ENCODE measurements around the gene TSGA10IP. TPM values are rescaled to one million over a fixed set of nuclear protein-coding genes. Genes with fewer than 3 reads are reported as not detected.

TSGA10IP gene
- total RNA-seq, 1 experiment from 2014 or later = not detected

DNA sequence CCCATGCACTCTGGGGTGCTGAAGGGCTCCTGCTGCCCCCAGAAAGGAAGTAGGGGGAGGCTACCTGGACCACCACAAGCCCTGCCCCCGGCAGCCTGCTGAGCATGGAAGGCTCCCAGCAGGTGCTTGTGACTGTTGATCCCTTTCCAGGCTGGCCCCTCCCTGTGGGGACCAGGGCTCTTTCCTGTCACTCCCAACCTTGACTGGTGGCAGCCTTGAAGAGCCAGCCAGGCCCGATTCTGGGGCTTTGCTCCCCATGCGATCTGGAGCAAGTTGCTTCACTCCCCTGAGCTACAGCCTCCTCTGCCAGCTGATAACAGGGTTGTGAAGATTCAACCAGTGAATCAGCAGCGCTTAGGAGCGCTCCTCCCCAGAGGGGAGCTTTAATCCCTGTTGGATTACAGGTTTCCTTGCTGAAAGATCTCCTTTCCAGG, 61.9 kb downstream of the TSGA10IP start:
- peaks cover 44 to 83% of the 10 kb centered on the region in 2 experiments for H3K4me1 ChIP-seq (ENCODE audit: control insufficient read depth in 1 of 2, insufficient read depth in 2 of 2, low read length in 2 of 2)
- POLR2A ChIA-PET = no interaction called here
- TF ChIP-seq ZNF274 (IDR thresholded peaks at IDR 0.05; ENCODE audit: low read depth, low read length) = no peak
- TF ChIP-seq FOSL1 (IDR thresholded peaks at IDR 0.05; ENCODE audit: low read depth) = no peak
- TF ChIP-seq EZH2phosphoT487 (IDR thresholded peaks at IDR 0.05; ENCODE audit: borderline replicate concordance) = no peak
- no peak for TF ChIP-seq REST (IDR thresholded peaks at IDR 0.05; ENCODE audit: low read depth)
- no peak for TF ChIP-seq TCF7L2 (IDR thresholded peaks at IDR 0.05; ENCODE audit: borderline replicate concordance, extremely low read depth, insufficient read depth, insufficient read length)
- no peak for TF ChIP-seq JUND (IDR thresholded peaks at IDR 0.05)
- TF ChIP-seq SIN3A (IDR thresholded peaks at IDR 0.05; ENCODE audit: low read depth) = no peak
- TF ChIP-seq, protein P1, sequence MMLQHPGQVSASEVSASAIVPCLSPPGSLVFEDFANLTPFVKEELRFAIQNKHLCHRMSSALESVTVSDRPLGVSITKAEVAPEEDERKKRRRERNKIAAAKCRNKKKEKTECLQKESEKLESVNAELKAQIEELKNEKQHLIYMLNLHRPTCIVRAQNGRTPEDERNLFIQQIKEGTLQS (IDR thresholded peaks at IDR 0.05) = no peak
- TF ChIP-seq EZH2 (IDR thresholded peaks at IDR 0.05) = no peak
- no peak for TF ChIP-seq CEBPB (IDR thresholded peaks at IDR 0.05; ENCODE audit: low read depth)
- TF ChIP-seq MAX (IDR thresholded peaks at IDR 0.05) = no peak
- TF ChIP-seq, protein P2, sequence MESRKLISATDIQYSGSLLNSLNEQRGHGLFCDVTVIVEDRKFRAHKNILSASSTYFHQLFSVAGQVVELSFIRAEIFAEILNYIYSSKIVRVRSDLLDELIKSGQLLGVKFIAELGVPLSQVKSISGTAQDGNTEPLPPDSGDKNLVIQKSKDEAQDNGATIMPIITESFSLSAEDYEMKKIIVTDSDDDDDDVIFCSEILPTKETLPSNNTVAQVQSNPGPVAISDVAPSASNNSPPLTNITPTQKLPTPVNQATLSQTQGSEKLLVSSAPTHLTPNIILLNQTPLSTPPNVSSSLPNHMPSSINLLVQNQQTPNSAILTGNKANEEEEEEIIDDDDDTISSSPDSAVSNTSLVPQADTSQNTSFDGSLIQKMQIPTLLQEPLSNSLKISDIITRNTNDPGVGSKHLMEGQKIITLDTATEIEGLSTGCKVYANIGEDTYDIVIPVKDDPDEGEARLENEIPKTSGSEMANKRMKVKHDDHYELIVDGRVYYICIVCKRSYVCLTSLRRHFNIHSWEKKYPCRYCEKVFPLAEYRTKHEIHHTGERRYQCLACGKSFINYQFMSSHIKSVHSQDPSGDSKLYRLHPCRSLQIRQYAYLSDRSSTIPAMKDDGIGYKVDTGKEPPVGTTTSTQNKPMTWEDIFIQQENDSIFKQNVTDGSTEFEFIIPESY (IDR thresholded peaks at IDR 0.05; ENCODE audit: extremely low read depth, insufficient replicate concordance, low read length) = no peak
- TF ChIP-seq SP1 (IDR thresholded peaks at IDR 0.05; ENCODE audit: low read depth) = no peak
- TF ChIP-seq, protein P3, sequence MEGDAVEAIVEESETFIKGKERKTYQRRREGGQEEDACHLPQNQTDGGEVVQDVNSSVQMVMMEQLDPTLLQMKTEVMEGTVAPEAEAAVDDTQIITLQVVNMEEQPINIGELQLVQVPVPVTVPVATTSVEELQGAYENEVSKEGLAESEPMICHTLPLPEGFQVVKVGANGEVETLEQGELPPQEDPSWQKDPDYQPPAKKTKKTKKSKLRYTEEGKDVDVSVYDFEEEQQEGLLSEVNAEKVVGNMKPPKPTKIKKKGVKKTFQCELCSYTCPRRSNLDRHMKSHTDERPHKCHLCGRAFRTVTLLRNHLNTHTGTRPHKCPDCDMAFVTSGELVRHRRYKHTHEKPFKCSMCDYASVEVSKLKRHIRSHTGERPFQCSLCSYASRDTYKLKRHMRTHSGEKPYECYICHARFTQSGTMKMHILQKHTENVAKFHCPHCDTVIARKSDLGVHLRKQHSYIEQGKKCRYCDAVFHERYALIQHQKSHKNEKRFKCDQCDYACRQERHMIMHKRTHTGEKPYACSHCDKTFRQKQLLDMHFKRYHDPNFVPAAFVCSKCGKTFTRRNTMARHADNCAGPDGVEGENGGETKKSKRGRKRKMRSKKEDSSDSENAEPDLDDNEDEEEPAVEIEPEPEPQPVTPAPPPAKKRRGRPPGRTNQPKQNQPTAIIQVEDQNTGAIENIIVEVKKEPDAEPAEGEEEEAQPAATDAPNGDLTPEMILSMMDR (IDR thresholded peaks at IDR 0.05 in 2 of 3, conservative IDR thresholded peaks at IDR 0.05 in 1 of 3; ENCODE audit: borderline replicate concordance in 1 of 3, insufficient read depth in 1 of 3, low read depth in 2 of 3, low read length in 2 of 3) = no peak
- TF ChIP-seq ELF1 (IDR thresholded peaks at IDR 0.05; ENCODE audit: borderline replicate concordance, low read depth) = no peak
- TF ChIP-seq YY1 (IDR thresholded peaks at IDR 0.05; ENCODE audit: extremely low read depth, insufficient replicate concordance, low read depth, low read length) = no peak
- TF ChIP-seq SRF (IDR thresholded peaks at IDR 0.05; ENCODE audit: low read depth) = no peak
- no peak for TF ChIP-seq POLR2AphosphoS5 (IDR thresholded peaks at IDR 0.05; ENCODE audit: low read depth, low read length)
- no peak for TF ChIP-seq ZFX (IDR thresholded peaks at IDR 0.05)
- H3K27me3 ChIP-seq (ENCODE audit: insufficient read depth, low read length) = no peaks in the 10 kb centered on the region
- H3K9ac ChIP-seq (ENCODE audit: low read length) = peak overlapping the region; percentile 44
- H3K79me2 ChIP-seq (ENCODE audit: insufficient read depth, low read length) = peaks cover 24% of the 10 kb centered on the region
- intact Hi-C loops (cut with micrococcal nuclease) = no loop called here
- H3K27ac ChIP-seq (ENCODE audit: low read depth, low read length) = peak overlapping the region; percentile 38
- H3K4me2 ChIP-seq (ENCODE audit: low read length) = peak overlapping the region; percentile 36
- H3K9me2 ChIP-seq (ENCODE audit: insufficient read depth) = no peaks in the 10 kb centered on the region
- CTCF ChIA-PET = interaction anchor here (1.3 kb wide), 1 partner anchor 15 kb away, joined by 5 read pairs; no protein-coding TSS in a partner anchor
- no peak for ATAC-seq
- H3K4me3 ChIP-seq (replicated peaks in 1 of 2; ENCODE audit: low read depth in 1 of 2, low read length in 2 of 2) = no peak overlapping the region
- no peak for DNase-seq (ENCODE audit: low read depth, low spot score)
- no peaks in the 10 kb centered on the region for H4K20me1 ChIP-seq (ENCODE audit: insufficient read depth)
- H3K36me3 ChIP-seq (ENCODE audit: control insufficient read depth in 1 of 2, insufficient read depth in 2 of 2, low read length in 2 of 2) = peaks cover 11 to 24% of the 10 kb centered on the region in 2 experiments
- BruUV-seq (replicated peaks) = no TSS peak
- no peaks in the 10 kb centered on the region for H3K9me3 ChIP-seq (ENCODE audit: control insufficient read depth in 1 of 2, insufficient read depth in 1 of 2, low read depth in 1 of 2, low read length in 2 of 2)
- RAD21 ChIA-PET (ENCODE audit: low non-redundant PET in 1 of 2, low total read pairs in 2 of 2, uncharacterized antibody in 2 of 2, unreplicated experiment in 2 of 2) = no interaction called here
- no peak overlapping the region for H2AFZ ChIP-seq (ENCODE audit: low read depth, low read length, poor library complexity, severe bottlenecking)
